Cardiac fibroblast (primary cell): Measurements from ENCODE around the gene GOLGA1.
"Not testable (repeated sequence)": the region's sequence is repeated elsewhere in the genome, so short reads cannot be mapped to it uniquely, and the experiment has no call there.

Experiments
- DNase-seq, 2 donors: peaks; one replicate each; pipeline versions ENCODE4 v3.0.0 to v3.0.0-alpha.2; 2010; ENCODE audit warnings: low read depth in 2 of 2
- H3K4me3 ChIP-seq, 2 donors: replicated peaks in 1 of 2; 1 replicate in 1 of 2; 2 replicates in 1 of 2; pipeline ENCODE4 v1.5.1; 2011; ENCODE audit warnings: low read depth in 2 of 2, low read length in 2 of 2, mild to moderate bottlenecking in 2 of 2, moderate library complexity in 1 of 2
- CTCF ChIP-seq: IDR thresholded peaks from one replicate; pipeline ENCODE4 v1.5.1; 2011; ENCODE audit warnings: low read depth, mild to moderate bottlenecking, low read length, inconsistent platforms

GOLGA1 gene

GRCh38 chr9:124969401-124969800 is 28.5 kb upstream of the GOLGA1 start:
- no peak for DNase-seq
- H3K4me3 ChIP-seq: no peak overlapping the region
- no peak for TF ChIP-seq CTCF

GRCh38 chr9:124968238-124968637 is 27.4 kb upstream of the GOLGA1 start:
- DNase-seq: no peak
- no peak overlapping the region for H3K4me3 ChIP-seq
- TF ChIP-seq CTCF: no peak

- not testable (repeated sequence) for H3K4me3 ChIP-seq
- DNase-seq: peak; percentile 23 to 43
Measured at GRCh38 chr9:124965775-124966568, 25.1 kb upstream of the GOLGA1 start.

- no peak for TF ChIP-seq CTCF
- H3K4me3 ChIP-seq: no peak overlapping the region
Measured at GRCh38 chr9:124964604-124965003, 23.7 kb upstream of the GOLGA1 start.

GRCh38 chr9:124964056-124964455 is 23.2 kb upstream of the GOLGA1 start:
- no peak for DNase-seq
- no peak for TF ChIP-seq CTCF
- no peak overlapping the region for H3K4me3 ChIP-seq

More at GRCh38 chr9:124964604-124965003, 23.7 kb upstream of the GOLGA1 start:
- DNase-seq: no peak

- H3K4me3 ChIP-seq: no peak overlapping the region
- no peak for TF ChIP-seq CTCF
- peak in 1 of 2 donors; percentile 70 for DNase-seq
Measured at GRCh38 chr9:124960409-124960752, 19.5 kb upstream of the GOLGA1 start.

GRCh38 chr9:124959671-124960408 is 19.0 kb upstream of the GOLGA1 start:
- H3K4me3 ChIP-seq, DNase-seq: not testable (repeated sequence)
